PC-9 (cell line): ENCODE data around the gene LRRC53.

Experiments
- EZH2 ChIP-seq: fragments of 200-600 bp; sonication (generic); IDR thresholded peaks from 2 replicates; pipeline ENCODE4 v1.8.0; 2017; ENCODE audit warnings: antibody characterized with exemption, low read depth
- TF ChIP-seq, protein P1 (sequence below): fragments of 200-600 bp; sonication (generic); conservative IDR thresholded peaks from 2 replicates; pipeline ENCODE4 v1.6.1; 2017; ENCODE audit warnings: mixed run types, antibody characterized with exemption, mild to moderate bottlenecking, moderate library complexity

DNA sequence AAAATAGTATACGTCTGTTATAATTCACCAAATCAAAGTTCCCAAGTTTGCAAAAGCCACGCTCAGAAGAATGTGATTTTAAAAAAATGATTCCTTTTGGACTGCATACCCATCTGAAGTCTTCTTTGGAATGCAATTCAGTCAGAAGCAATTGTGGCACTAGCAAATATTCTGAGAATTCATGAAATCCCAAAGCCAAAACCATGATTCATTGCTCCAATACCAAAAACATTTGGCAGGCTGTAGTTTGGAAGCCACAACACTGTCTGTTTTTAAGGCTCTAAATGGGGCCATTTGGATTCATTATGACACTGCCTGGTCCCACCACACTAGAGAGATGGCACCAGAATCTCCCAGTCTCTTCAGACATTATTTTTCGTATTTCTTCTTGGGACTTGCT is 21.8 kb upstream of the LRRC53 start:
- TF ChIP-seq, protein P1, sequence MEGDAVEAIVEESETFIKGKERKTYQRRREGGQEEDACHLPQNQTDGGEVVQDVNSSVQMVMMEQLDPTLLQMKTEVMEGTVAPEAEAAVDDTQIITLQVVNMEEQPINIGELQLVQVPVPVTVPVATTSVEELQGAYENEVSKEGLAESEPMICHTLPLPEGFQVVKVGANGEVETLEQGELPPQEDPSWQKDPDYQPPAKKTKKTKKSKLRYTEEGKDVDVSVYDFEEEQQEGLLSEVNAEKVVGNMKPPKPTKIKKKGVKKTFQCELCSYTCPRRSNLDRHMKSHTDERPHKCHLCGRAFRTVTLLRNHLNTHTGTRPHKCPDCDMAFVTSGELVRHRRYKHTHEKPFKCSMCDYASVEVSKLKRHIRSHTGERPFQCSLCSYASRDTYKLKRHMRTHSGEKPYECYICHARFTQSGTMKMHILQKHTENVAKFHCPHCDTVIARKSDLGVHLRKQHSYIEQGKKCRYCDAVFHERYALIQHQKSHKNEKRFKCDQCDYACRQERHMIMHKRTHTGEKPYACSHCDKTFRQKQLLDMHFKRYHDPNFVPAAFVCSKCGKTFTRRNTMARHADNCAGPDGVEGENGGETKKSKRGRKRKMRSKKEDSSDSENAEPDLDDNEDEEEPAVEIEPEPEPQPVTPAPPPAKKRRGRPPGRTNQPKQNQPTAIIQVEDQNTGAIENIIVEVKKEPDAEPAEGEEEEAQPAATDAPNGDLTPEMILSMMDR = no peak
- TF ChIP-seq EZH2 = no peak
